Activated naive CD8-positive, alpha-beta T cell treated with anti-CD3 and anti-CD28 coated beads, Interleukin-2, amount 50 U/mL, for 24 hours (primary cell): ENCODE results near the gene ZNF14.
"Not testable (repeated sequence)": the region's sequence is repeated elsewhere in the genome, so short reads cannot be mapped to it uniquely, and the experiment has no call there.

Experiments
- ATAC-seq: fragments of 150-1000 bp; cut with Tn5 transposase; one replicate; pipeline ENCODE4 v1.10.0; 2021
- DNase-seq: peaks from one replicate; pipeline ENCODE4 v3.0.0; 2021
- H3K27ac Mint-ChIP-seq: one replicate; pipeline ENCODE4 v1.8.0; 2021; ENCODE audit warnings: mild to moderate bottlenecking, mixed read lengths
- H3K27me3 Mint-ChIP-seq: one replicate; pipeline ENCODE4 v1.8.0; 2021; ENCODE audit warnings: mixed read lengths
- H3K36me3 Mint-ChIP-seq: one replicate; pipeline ENCODE4 v1.8.0; 2021; ENCODE audit warnings: low read depth, mixed read lengths
- H3K4me1 Mint-ChIP-seq: one replicate; pipeline ENCODE4 v1.8.0; 2021; ENCODE audit warnings: mixed read lengths
- H3K4me3 Mint-ChIP-seq: one replicate; pipeline ENCODE4 v1.8.0; 2021; ENCODE audit warnings: mild to moderate bottlenecking, moderate library complexity, mixed read lengths
- H3K9me3 Mint-ChIP-seq: one replicate; pipeline ENCODE4 v1.8.0; 2021; ENCODE audit warnings: mixed read lengths

ZNF14 gene

GRCh38 chr19:19732579-19733501, at the start of gene ZNF14:
TSS of gene ZNF14 (minus strand) at chr19:19733112. CDS start at chr19:19732958, 154 bp downstream.
- peak within 1 kb of the TSS; percentile 94 for H3K27ac Mint-ChIP-seq
- peaks cover 41% of the 10 kb centered on the region for H3K36me3 Mint-ChIP-seq
- peaks cover 15% of the 10 kb centered on the region for H3K9me3 Mint-ChIP-seq
- peak within 1 kb of the TSS; percentile 89 for H3K4me3 Mint-ChIP-seq
- H3K27me3 Mint-ChIP-seq, result no peaks in the 10 kb centered on the region
- ATAC-seq (peak; percentile 100), DNase-seq (peak; percentile 92)
- peaks cover 32% of the 10 kb centered on the region for H3K4me1 Mint-ChIP-seq

GRCh38 chr19:19781791-19782190, 48.9 kb upstream of the ZNF14 start:
- not testable (repeated sequence) for H3K4me3 Mint-ChIP-seq, ATAC-seq, H3K27me3 Mint-ChIP-seq, DNase-seq
- H3K36me3 Mint-ChIP-seq, result peaks cover 86% of the 10 kb centered on the region
- H3K27ac Mint-ChIP-seq, result peak overlapping the region; percentile 91
- H3K9me3 Mint-ChIP-seq, result peaks cover 50% of the 10 kb centered on the region
- peaks cover 75% of the 10 kb centered on the region for H3K4me1 Mint-ChIP-seq

- DNase-seq, result no peak
- H3K4me3 Mint-ChIP-seq, result peak overlapping the region; percentile 98
- H3K9me3 Mint-ChIP-seq, result peaks cover 36% of the 10 kb centered on the region
- peaks cover 81% of the 10 kb centered on the region for H3K4me1 Mint-ChIP-seq
- peaks cover 58% of the 10 kb centered on the region for H3K36me3 Mint-ChIP-seq
- no peaks in the 10 kb centered on the region for H3K27me3 Mint-ChIP-seq
- no peak for ATAC-seq
- H3K27ac Mint-ChIP-seq, result peak overlapping the region; percentile 71
Observed at GRCh38 chr19:19778666-19779065, 45.8 kb upstream of the ZNF14 start.

- Mint-ChIP-seq H3K9me3 (peaks cover 32% of the 10 kb centered on the region), H3K4me3 (peak overlapping the region; percentile 98), H3K36me3 (peaks cover 54% of the 10 kb centered on the region), H3K4me1 (peaks cover 75% of the 10 kb centered on the region), H3K27ac (peak overlapping the region; percentile 43), H3K27me3 (no peaks in the 10 kb centered on the region)
- no peak for DNase-seq
- no peak for ATAC-seq
Observed at GRCh38 chr19:19777692-19778091, 44.8 kb upstream of the ZNF14 start.

GRCh38 chr19:19776206-19777008, 43.5 kb upstream of the ZNF14 start:
- peaks cover 41% of the 10 kb centered on the region for H3K36me3 Mint-ChIP-seq
- H3K27me3 Mint-ChIP-seq, result no peaks in the 10 kb centered on the region
- peak; percentile 90 for DNase-seq
- peak overlapping the region; percentile 90 for H3K27ac Mint-ChIP-seq
- ATAC-seq, result peak; percentile 100
- peaks cover 28% of the 10 kb centered on the region for H3K9me3 Mint-ChIP-seq
- H3K4me3 Mint-ChIP-seq, result peak overlapping the region; percentile 98
- peaks cover 66% of the 10 kb centered on the region for H3K4me1 Mint-ChIP-seq

- Mint-ChIP-seq H3K27ac (peak overlapping the region; percentile 90), H3K4me1 (peaks cover 65% of the 10 kb centered on the region), H3K9me3 (peaks cover 24% of the 10 kb centered on the region), H3K27me3 (no peaks in the 10 kb centered on the region), H3K4me3 (peak overlapping the region; percentile 98), H3K36me3 (peaks cover 36% of the 10 kb centered on the region)
- ATAC-seq, result peak; percentile 10
- DNase-seq, result no peak
Observed at GRCh38 chr19:19775891-19776205, 42.9 kb upstream of the ZNF14 start.

- H3K36me3 Mint-ChIP-seq, result peaks cover 24% of the 10 kb centered on the region
- H3K4me1 Mint-ChIP-seq, result peaks cover 54% of the 10 kb centered on the region
- H3K27me3 Mint-ChIP-seq, result no peaks in the 10 kb centered on the region
- H3K9me3 Mint-ChIP-seq, result peaks cover 19% of the 10 kb centered on the region
- no peak for DNase-seq
- H3K27ac Mint-ChIP-seq, result no peak overlapping the region
- no peak overlapping the region for H3K4me3 Mint-ChIP-seq
- no peak for ATAC-seq
Observed at GRCh38 chr19:19774354-19775033, 41.6 kb upstream of the ZNF14 start.

- peaks cover 30% of the 10 kb centered on the region for H3K4me1 Mint-ChIP-seq
- not testable (repeated sequence) for H3K4me3 Mint-ChIP-seq, H3K9me3 Mint-ChIP-seq, H3K27ac Mint-ChIP-seq, H3K27me3 Mint-ChIP-seq, ATAC-seq, H3K36me3 Mint-ChIP-seq, DNase-seq
Observed at GRCh38 chr19:19771963-19772362, 39.1 kb upstream of the ZNF14 start.

GRCh38 chr19:19769971-19770370, 37.1 kb upstream of the ZNF14 start:
- not testable (repeated sequence) for H3K9me3 Mint-ChIP-seq, H3K4me3 Mint-ChIP-seq, H3K27ac Mint-ChIP-seq, H3K36me3 Mint-ChIP-seq, DNase-seq, ATAC-seq, H3K27me3 Mint-ChIP-seq
- H3K4me1 Mint-ChIP-seq, result peaks cover 14% of the 10 kb centered on the region

GRCh38 chr19:19758164-19758563, 25.3 kb upstream of the ZNF14 start:
- ATAC-seq (no peak), DNase-seq (no peak)
- no peak overlapping the region for H3K27ac Mint-ChIP-seq
- H3K27me3 Mint-ChIP-seq, result no peaks in the 10 kb centered on the region
- H3K4me3 Mint-ChIP-seq, result no peak overlapping the region
- no peaks in the 10 kb centered on the region for H3K4me1 Mint-ChIP-seq
- H3K36me3 Mint-ChIP-seq, result no peaks in the 10 kb centered on the region
- peaks cover 5% of the 10 kb centered on the region for H3K9me3 Mint-ChIP-seq

GRCh38 chr19:19752760-19753403, 20.0 kb upstream of the ZNF14 start:
- DNase-seq (no peak), ATAC-seq (no peak)
- Mint-ChIP-seq H3K27ac (no peak overlapping the region), H3K4me3 (no peak overlapping the region), H3K27me3 (no peaks in the 10 kb centered on the region), H3K36me3 (no peaks in the 10 kb centered on the region), H3K9me3 (peaks cover 5% of the 10 kb centered on the region), H3K4me1 (no peaks in the 10 kb centered on the region)

GRCh38 chr19:19751846-19752245, 18.9 kb upstream of the ZNF14 start:
- H3K4me1 Mint-ChIP-seq, result no peaks in the 10 kb centered on the region
- DNase-seq, result no peak
- no peaks in the 10 kb centered on the region for H3K27me3 Mint-ChIP-seq
- no peak overlapping the region for H3K4me3 Mint-ChIP-seq
- ATAC-seq, result no peak
- no peaks in the 10 kb centered on the region for H3K9me3 Mint-ChIP-seq
- no peak overlapping the region for H3K27ac Mint-ChIP-seq
- no peaks in the 10 kb centered on the region for H3K36me3 Mint-ChIP-seq

GRCh38 chr19:19750842-19751790, 18.2 kb upstream of the ZNF14 start:
- DNase-seq (no peak), ATAC-seq (no peak)
- Mint-ChIP-seq H3K9me3 (no peaks in the 10 kb centered on the region), H3K4me1 (no peaks in the 10 kb centered on the region), H3K36me3 (no peaks in the 10 kb centered on the region), H3K4me3 (no peak overlapping the region), H3K27ac (no peak overlapping the region), H3K27me3 (no peaks in the 10 kb centered on the region)
